ENCODE measurements around the gene ZC2HC1C.
"Not testable (repeated sequence)": the region's sequence is repeated elsewhere in the genome, so short reads cannot be mapped to it uniquely, and the experiment has no call there.

Gene ZC2HC1C

GRCh38 chr14:75060420-75060819 lies 9.0 kb upstream of the ZC2HC1C start:
- DNase-seq = no peak

GRCh38 chr14:75063013-75063412 lies 6.4 kb upstream of the ZC2HC1C start:
- no peak for DNase-seq

DNA sequence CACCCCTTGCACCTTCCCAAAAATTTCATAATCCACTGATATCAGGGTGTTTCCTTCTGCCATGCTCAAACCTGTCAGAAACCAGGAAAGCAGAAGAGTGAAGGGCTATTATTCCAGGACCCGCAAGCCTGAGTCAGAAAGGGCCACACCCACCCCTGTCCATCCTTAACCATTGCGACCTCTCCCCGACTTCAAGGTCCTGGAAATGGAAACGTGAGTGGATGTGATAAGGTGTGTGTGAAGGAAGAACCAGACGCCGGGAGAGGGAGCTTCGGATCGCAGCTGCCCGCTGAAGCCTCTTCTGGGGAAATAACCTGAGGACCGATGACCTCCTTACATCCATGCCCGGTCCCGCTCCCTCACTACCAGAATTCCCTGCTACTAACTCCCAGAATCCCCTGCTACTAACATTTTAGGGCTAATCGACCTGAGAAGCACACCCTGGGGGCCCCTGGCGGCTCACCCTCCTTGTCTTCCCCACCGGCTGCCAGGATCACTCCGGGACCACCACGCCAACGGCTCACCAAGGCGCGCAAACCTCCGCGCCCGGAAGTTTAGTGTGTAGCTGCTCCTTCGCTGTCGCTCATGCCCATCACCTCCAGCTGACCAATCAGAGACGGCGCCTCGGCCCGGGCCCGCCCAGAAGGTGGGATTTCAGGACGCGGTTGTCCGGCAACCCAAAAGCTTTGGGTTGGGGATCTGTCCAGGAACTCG lies 5.8 kb upstream of the ZC2HC1C start, which contains the start of gene ACYP1:
TSS of gene ACYP1 (minus strand) at position 534 of the 714 bp plus-strand sequence. CDS start at position 63, 471 bp downstream.
- peak; percentile 94 for DNase-seq

- DNase-seq = no peak
Observed at GRCh38 chr14:75064205-75064567, 5.3 kb upstream of the ZC2HC1C start.

DNA sequence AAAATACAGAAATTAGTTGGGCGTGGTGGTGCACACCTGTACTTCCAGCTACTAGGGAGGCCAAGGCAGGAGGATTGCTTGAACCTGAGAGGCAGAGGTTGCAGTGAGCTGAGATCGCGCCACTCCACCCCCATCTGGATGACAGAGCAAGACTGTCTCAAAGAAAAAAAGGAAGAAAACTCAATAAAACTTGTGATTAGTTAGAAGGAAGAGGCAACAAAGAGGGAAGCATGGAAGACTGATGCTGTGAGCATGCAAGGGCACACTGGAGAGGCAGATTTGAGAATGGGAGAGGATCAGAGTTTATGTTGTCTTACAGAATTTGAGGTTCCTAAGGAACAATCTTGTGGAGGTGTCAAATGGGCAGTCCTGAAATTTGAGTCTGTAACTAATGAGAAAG lies 2.8 kb upstream of the ZC2HC1C start:
- no peak for DNase-seq

DNA sequence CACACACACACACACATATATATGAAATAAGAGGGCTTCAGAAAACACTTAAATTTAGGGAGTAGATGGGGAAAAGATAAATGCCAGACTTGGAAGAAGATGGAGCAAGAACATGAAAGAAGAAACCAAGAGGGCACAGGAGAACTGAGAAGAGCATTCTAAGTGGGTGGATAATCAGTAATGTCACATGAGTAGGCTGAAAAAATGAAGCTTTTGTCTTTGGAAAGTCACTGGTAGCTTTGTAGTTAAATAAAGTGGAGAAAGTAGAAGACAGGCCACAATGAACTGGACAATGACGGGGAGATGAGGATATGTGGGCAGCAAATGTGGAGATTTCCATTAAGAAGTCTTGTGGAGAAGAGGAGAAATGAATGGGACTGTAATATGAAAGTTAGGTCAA lies 2.2 kb upstream of the ZC2HC1C start:
- no peak for DNase-seq

DNA sequence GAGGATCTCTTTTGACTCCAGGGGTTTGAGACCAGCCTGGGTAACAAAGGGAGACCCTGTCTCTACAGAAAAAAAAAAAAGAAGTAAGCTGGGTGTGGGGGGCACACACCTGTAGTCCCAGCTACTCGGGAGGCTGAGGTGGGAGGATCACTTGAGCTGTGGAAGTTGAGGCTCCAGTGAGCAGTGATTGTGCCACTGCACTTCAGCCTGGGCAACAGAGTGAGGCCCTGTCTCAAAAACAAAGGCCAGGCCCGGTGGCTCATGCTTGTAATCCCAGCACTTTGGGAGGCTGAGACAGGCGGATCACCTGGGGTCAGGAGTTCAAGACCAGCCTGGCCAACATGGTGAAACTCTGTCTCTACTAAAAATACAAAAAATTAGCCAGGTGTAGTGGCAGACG lies 1.7 kb upstream of the ZC2HC1C start:
- not testable (repeated sequence) for DNase-seq

- DNase-seq = no peak
Observed at GRCh38 chr14:75068294-75069120, 934 bp upstream of the ZC2HC1C start.

DNA sequence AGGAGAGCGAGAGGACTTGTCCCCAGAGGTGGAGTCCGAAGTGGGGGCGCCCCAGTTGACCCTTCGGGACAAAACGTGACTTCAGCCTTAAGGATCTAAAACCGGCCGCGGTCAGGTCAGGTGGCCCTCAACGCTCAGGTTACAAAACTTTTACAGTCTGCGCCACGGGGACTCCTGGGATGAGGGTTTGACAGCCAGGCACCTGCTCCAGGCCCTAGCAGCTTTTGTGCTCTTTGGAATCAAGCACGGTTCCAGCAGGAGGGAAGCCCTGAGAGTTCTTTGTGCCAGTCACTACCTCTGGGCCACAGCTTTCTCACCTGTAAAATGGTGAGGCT lies 337 bp downstream of the ZC2HC1C start:
- DNase-seq = no peak

- DNase-seq = no peak
Observed at GRCh38 chr14:75070383-75070782, 942 bp downstream of the ZC2HC1C start.

DNA sequence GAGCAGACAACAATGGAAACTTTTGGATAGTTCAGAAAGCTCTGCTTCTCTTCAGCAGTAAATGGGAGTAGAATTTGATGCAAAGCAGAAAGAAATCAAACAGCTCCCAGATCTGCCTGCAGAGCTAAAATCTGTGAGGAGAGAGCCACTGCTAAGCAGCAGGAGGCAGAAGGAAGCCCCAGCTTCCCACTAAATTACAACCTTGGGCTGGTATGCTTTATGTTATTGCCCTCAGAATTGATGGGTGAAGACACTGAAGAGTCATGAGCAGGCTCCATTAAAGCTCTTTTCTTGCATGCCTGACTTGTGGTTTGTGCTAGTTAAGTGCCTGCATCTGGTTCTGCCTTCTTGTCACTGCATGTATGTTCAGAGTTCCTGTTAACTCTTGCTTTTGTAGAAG lies 8.4 kb downstream of the ZC2HC1C start:
- DNase-seq = no peak

DNA sequence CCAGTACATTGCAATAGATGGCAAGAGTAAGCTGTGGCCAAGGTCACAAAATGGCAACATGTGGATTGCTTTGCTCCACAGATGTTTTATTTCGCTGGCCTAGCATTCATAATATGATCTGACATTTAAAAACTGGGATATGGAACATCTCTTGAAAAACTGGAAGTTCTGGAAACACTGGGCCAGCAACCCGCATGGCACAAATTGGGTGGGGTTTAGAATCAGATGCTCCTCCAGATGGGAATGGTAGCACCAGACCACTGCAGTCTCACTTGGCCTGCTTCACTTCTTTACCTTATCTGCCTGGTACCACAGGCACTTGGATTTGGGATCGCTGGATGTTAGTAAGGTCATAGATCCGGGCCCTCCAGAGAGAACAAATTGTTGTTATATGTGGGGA lies 10.1 kb downstream of the ZC2HC1C start:
- DNase-seq = no peak

GRCh38 chr14:75081660-75082229 lies 12.3 kb downstream of the ZC2HC1C start:
- DNase-seq = no peak

GRCh38 chr14:75083271-75083670 lies 13.8 kb downstream of the ZC2HC1C start:
- no peak for DNase-seq

DNA sequence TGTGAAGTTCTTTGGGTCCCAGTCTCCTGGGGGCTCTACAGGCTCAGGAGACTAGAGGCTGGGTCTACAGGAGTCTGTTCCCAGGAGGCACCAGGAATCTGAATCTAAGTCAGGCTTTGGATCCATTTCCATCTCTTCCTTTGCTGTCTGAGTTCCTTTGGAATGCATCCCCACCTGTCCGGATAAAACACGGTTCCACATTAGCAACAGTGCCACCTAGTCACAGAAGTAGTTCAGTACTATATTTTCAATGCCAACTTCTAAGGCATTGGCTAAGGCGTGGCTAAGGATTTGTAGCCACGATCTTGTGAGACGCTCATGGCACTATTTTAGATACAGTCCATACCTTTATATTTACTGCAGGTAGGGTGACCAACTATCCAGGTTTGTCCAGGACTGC lies 15.1 kb downstream of the ZC2HC1C start:
- no peak for DNase-seq

DNA sequence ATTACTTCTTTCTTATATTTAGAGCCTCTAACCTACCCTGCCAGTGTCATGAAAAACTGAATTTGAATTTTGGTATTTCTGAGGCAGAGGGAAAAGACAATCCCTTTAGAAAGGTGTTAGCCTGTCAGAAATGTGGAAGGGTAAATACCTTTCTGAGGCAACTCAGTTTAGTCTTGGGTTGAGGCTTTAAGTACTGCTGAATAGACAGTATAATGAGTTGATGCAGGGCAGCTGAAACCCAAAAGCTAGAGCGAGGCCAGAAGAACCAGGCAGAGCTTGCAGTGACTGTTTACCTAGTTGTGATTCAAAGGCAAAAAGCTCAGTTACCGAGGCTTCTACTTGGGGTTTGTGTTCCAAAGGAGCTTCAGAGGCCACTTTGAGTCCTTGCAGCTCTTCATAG lies 18.7 kb downstream of the ZC2HC1C start:
- DNase-seq = no peak

DNA sequence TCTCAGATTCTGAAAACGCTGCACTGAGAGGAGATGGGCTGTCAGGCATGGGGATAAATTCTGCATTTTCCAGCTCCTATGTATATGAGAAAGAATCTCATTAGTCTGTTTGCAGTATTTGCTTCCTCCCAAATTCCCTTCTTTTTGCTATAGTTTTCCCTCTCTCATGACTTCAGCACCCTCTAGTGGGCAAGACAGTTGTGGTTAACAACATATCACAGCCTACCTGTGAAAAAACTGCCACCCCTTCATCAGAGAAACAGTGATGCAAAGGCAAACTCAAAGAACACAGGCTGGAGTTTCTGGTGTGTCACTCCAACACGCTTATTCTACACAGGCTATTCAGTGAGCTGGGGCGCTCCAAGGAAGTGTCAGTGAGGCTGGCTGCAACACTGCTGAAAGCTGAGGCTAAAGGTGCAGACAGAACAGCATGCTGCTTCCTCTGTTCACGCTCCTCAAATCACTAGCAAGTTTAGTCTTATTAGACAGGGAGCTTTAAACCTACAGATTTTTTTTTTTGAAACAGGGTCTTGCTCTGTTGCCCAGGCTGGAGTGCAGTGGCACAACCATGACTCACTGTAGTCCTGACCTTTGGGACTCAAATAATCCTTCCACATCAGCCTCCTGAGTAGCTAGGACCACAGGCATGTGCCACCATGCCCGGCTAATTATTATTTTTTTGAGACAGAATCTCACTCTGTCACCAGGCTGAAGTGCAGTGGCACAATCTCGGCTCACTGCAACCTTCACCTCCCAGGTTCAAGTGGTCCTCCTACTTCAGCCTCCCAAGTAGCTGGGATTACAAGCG lies 19.3 kb downstream of the ZC2HC1C start:
- no peak for DNase-seq

DNA sequence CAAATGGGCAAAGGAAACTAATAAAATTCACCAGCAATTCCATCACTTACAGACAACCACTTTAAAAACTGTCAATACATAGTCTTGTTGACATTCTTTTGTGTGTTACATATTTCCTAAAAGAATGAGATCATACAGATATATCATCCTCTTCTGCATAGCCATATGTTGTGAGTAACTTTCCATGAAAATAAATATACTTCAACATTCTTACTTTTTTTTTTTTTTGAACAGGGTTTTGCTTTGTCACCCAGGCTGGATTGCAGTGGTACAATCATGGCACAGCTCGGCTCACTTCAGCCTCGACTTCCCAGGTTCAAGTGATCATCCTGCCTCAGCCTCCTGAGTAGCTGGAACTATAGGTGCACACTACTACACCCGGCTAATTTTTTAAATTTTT lies 20.9 kb downstream of the ZC2HC1C start:
- DNase-seq = no peak

- no peak for DNase-seq
Observed at GRCh38 chr14:75091251-75091650, 21.8 kb downstream of the ZC2HC1C start.

DNA sequence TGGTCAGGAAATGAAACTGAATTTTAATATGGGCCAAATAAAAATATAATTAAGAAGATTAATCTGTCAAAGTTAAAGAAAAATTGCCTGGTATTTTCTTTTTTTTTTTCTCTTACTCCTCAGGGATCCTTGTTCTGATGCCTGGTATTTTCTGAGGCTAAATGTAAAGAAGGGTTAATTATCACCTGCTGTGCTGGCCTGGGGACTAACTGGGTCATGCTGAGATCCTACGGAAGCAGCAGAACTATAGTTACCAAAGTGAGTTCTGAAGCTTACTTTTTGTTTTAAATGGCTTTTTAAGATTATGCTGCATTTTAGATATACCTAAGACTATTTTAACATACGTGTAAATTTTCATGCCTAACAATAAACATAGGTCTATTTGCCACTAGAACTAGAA lies 23.3 kb downstream of the ZC2HC1C start:
- no peak for DNase-seq

- no peak for DNase-seq
Observed at GRCh38 chr14:75094896-75095295, 25.5 kb downstream of the ZC2HC1C start.

DNA sequence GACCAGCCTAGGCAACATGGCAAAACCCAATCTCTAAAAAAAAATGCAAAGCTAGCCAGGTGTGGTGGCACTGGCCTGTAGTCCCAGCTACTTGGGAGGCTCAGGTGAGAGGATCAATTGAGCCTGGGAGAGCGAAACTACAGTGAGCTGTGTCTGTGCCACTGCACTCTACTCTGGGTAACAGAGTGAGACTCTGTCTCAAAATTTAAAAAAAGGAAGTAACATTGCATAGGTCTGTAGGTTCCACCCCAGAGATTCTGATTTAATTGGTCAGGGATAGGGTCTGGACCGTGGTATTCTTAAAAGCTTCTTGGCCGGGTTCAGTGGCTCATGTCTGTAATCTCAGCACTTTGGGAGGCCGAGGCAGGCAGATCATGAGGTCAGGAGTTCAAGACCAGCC lies 26.2 kb downstream of the ZC2HC1C start:
- no peak for DNase-seq

- no peak for DNase-seq
Observed at GRCh38 chr14:75096959-75097358, 27.5 kb downstream of the ZC2HC1C start.

Data from activated CD4-positive, CD25-positive, alpha-beta regulatory T cell treated with anti-CD3 and anti-CD28 coated beads, Interleukin-2, amount 50 U/mL, for 72 hours (primary cell).